B cell (primary cell): ENCODE measurements around the gene FXR1. TPM values are rescaled to one million over a fixed set of nuclear protein-coding genes. Genes with fewer than 3 reads are reported as not detected.

Source experiments
- ATAC-seq: fragments of 200-7000 bp; cut with Tn5 transposase; one replicate; pipeline ENCODE4 v1.10.0; 2021; ENCODE audit warnings: low read depth, mild to moderate bottlenecking, moderate number of reproducible peaks, moderate library complexity
- CTCF ChIA-PET: fragments of 350-600 bp; sonication (Branson Sonifier 250); formaldehyde crosslinking; loops from one replicate; lab custom pipeline; 2021; ENCODE audit warnings: antibody characterized with exemption, inconsistent platforms; lab: Charles Lee
- POLR2A ChIA-PET: fragments of 350-600 bp; sonication (Branson Sonifier 250); formaldehyde crosslinking; loops from one replicate; lab custom pipeline; 2021; ENCODE audit warnings: antibody characterized with exemption; lab: Charles Lee
- DNase-seq: peaks from one replicate; pipeline ENCODE4 v3.0.0; 2013
- H2AFZ ChIP-seq: 2 replicates; pipeline ENCODE4 v1.6.1; 2012; ENCODE audit warnings: mild to moderate bottlenecking, low read depth, low read length; ENCODE audit not compliant: insufficient read depth, poor library complexity, severe bottlenecking
- H3K27ac ChIP-seq, 2 donors: 1 replicate in 1 of 2; 2 replicates in 1 of 2; pipeline ENCODE4 v1.5.1; 2012 to 2013; ENCODE audit warnings: low read length in 2 of 2, mild to moderate bottlenecking in 2 of 2, moderate library complexity in 1 of 2
- H3K27me3 ChIP-seq, 4 experiments: fragments of 200-600 bp in 1 of 4; sonication (generic) in 1 of 4; replicated peaks in 1 of 4; 1 replicate in 2 of 4; 2 replicates in 2 of 4; pipeline versions ENCODE4 v1.6.1 to v1.7.0; 2013 to 2016; ENCODE audit warnings: low read length in 3 of 4, mild to moderate bottlenecking in 2 of 4, mixed read lengths in 1 of 4, moderate library complexity in 1 of 4; ENCODE audit not compliant: insufficient read depth in 4 of 4, control insufficient read depth in 3 of 4; ENCODE audit errors: control extremely low read depth in 1 of 4
- H3K36me3 ChIP-seq, 2 experiments: replicated peaks in 1 of 2; 1 replicate in 1 of 2; 2 replicates in 1 of 2; pipeline versions ENCODE4 v1.6.1 to v1.7.1; 2013; ENCODE audit warnings: low read length in 1 of 2; ENCODE audit not compliant: insufficient read depth in 2 of 2, control insufficient read depth in 1 of 2; ENCODE audit errors: control extremely low read depth in 1 of 2, extremely low read depth in 1 of 2
- H3K4me1 ChIP-seq, 2 donors: fragments of 200-600 bp in 1 of 2; sonication (generic) in 1 of 2; 1 replicate in 1 of 2; 2 replicates in 1 of 2; pipeline versions ENCODE4 v1.5.1 to v1.6.1; 2013 to 2017; ENCODE audit warnings: low read length in 2 of 2; ENCODE audit not compliant: control insufficient read depth in 2 of 2, insufficient read depth in 2 of 2
- H3K4me2 ChIP-seq: replicated peaks from 2 replicates; pipeline ENCODE3; 2012; ENCODE audit warnings: mild to moderate bottlenecking, low read depth, low read length; ENCODE audit not compliant: poor library complexity, severe bottlenecking
- H3K4me3 ChIP-seq, 5 experiments: fragments of 200-600 bp in 1 of 5; sonication (generic) in 1 of 5; 1 replicate in 3 of 5; 2 replicates in 2 of 5; pipeline versions ENCODE4 v1.5.1 to v1.7.0; 2011 to 2016; ENCODE audit warnings: low read length in 4 of 5, mild to moderate bottlenecking in 4 of 5, low read depth in 2 of 5, control low read depth in 1 of 5, moderate library complexity in 1 of 5; ENCODE audit not compliant: insufficient read depth in 1 of 5; ENCODE audit errors: control extremely low read depth in 1 of 5, extremely low read depth in 1 of 5
- H3K79me2 ChIP-seq: fragments of 200-600 bp; sonication (generic); one replicate; pipeline ENCODE4 v1.6.0; 2016; ENCODE audit warnings: low read length; ENCODE audit not compliant: control insufficient read depth, insufficient read depth
- H3K9ac ChIP-seq: fragments of 200-600 bp; sonication (generic); 2 replicates; pipeline ENCODE4 v1.6.1; 2017; ENCODE audit warnings: mild to moderate bottlenecking, low read length, moderate library complexity
- H3K9me3 ChIP-seq, 3 donors: one replicate each; pipeline versions ENCODE4 v1.6.1 to v1.7.1; 2013; ENCODE audit warnings: low read length in 2 of 3; ENCODE audit not compliant: control insufficient read depth in 2 of 3, insufficient read depth in 1 of 3; ENCODE audit errors: control extremely low read depth in 1 of 3
- H4K20me1 ChIP-seq: 2 replicates; pipeline ENCODE4 v1.6.0; 2012; ENCODE audit warnings: mild to moderate bottlenecking, low read length; ENCODE audit not compliant: insufficient read depth, control insufficient read depth, poor library complexity, severe bottlenecking
- H3K27ac Mint-ChIP-seq: one replicate; pipeline ENCODE4 v1.8.0; 2021; ENCODE audit warnings: mixed read lengths
- H3K27me3 Mint-ChIP-seq: one replicate; pipeline ENCODE4 v1.8.0; 2021; ENCODE audit warnings: mixed read lengths
- H3K4me1 Mint-ChIP-seq: one replicate; pipeline ENCODE4 v1.8.0; 2021; ENCODE audit warnings: mixed read lengths
- H3K4me3 Mint-ChIP-seq: one replicate; pipeline ENCODE4 v1.8.0; 2021; ENCODE audit warnings: mixed read lengths
- H3K9me3 Mint-ChIP-seq: one replicate; pipeline ENCODE4 v1.8.0; 2022; ENCODE audit warnings: mixed read lengths; ENCODE audit not compliant: insufficient read depth
- EZH2 ChIP-seq: IDR thresholded peaks from 2 replicates; pipeline ENCODE4 v1.6.1; 2012; ENCODE audit warnings: borderline replicate concordance, low read depth, mild to moderate bottlenecking, moderate library complexity, low read length; ENCODE audit not compliant: insufficient read depth, poor library complexity, severe bottlenecking
- WGBS: methylation state at CpG from one replicate; pipeline ENCODE4 v1.1.5; 2013; ENCODE audit warnings: missing lambda C conversion rate; ENCODE audit not compliant: insufficient coverage; 5-methylcytosine and 5-hydroxymethylcytosine counted together
- intact Hi-C: fragments of 100-400 bp; cut with micrococcal nuclease; formaldehyde crosslinking; loops from one replicate; pipeline ENCODE4 v1.10.0; 2022
- polyA plus RNA-seq: library from polyadenylated mRNA; depleted of rRNA; stranded (reverse); fragments of >200 nt; gene quantifications from 2 replicates; pipeline ENCODE4 v1.2.3, GENCODE V29; 2012
- total RNA-seq, 2 donors: library from RNA; stranded (reverse); fragments of 120-200 nt in 1 of 2; gene quantifications; 1 replicate in 1 of 2; 2 replicates in 1 of 2; pipeline versions ENCODE4 v1.2.3 to v1.2.4, GENCODE V29; 2013 to 2022
- TF ChIP-seq, protein P1 (sequence below): fragments of 200-600 bp; IDR thresholded peaks from one replicate; pipeline ENCODE4 v1.8.0; 2022; ENCODE audit warnings: antibody characterized with exemption, mild to moderate bottlenecking

Gene FXR1
- total and polyA plus RNA-seq, 2 donors (not counting 1 experiment from before 2014, with no cell fraction given): 43.4 to 144 TPM

DNA sequence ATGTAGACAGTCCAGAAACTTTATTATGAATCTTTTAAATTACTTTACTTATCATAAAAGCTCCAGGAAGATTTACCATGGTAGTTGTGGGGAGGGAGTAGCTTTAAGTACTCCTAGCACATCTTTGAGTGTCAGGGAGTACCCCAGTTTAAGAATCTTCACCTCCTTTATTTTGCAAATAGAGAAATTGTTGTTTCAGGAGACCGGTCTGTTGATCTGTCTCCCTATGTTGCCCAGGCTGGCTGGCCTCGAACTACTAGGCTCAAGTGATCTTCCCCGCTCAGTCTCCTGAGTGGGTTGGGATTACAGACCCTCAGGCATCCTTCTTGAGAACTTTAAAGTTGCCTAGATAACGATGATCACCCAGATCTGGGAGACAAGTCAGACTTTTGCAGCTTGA, 11.1 kb downstream of the FXR1 start:
- Histone ChIP-seq H4K20me1 (peaks cover 78% of the 10 kb centered on the region), H3K4me3 (no peak overlapping the region), H3K27me3 (no peaks in the 10 kb centered on the region), H3K79me2 (peaks cover 100% of the 10 kb centered on the region), H3K27ac (no peak overlapping the region), H3K9me3 (peaks cover 0 to 1% (median 0%) of the 10 kb centered on the region in 3 donors), H3K4me1 (peaks cover 7% of the 10 kb centered on the region in 2 donors), H3K4me2 (no peak overlapping the region), H2AFZ (no peak overlapping the region), H3K9ac (no peak overlapping the region), H3K36me3 (peaks cover 3 to 7% of the 10 kb centered on the region in 2 experiments)
- TF ChIP-seq, protein P1, sequence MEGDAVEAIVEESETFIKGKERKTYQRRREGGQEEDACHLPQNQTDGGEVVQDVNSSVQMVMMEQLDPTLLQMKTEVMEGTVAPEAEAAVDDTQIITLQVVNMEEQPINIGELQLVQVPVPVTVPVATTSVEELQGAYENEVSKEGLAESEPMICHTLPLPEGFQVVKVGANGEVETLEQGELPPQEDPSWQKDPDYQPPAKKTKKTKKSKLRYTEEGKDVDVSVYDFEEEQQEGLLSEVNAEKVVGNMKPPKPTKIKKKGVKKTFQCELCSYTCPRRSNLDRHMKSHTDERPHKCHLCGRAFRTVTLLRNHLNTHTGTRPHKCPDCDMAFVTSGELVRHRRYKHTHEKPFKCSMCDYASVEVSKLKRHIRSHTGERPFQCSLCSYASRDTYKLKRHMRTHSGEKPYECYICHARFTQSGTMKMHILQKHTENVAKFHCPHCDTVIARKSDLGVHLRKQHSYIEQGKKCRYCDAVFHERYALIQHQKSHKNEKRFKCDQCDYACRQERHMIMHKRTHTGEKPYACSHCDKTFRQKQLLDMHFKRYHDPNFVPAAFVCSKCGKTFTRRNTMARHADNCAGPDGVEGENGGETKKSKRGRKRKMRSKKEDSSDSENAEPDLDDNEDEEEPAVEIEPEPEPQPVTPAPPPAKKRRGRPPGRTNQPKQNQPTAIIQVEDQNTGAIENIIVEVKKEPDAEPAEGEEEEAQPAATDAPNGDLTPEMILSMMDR: no peak
- TF ChIP-seq EZH2: no peak
- CTCF ChIA-PET: no interaction called here
- no peak overlapping the region for H3K27ac Mint-ChIP-seq
- intact Hi-C loops: no loop called here
- ATAC-seq (no peak), DNase-seq (no peak)
- H3K4me3 Mint-ChIP-seq: no peak overlapping the region
- POLR2A ChIA-PET: no interaction called here
- H3K9me3 Mint-ChIP-seq: no peaks in the 10 kb centered on the region
- H3K4me1 Mint-ChIP-seq: peaks cover 51% of the 10 kb centered on the region
- H3K27me3 Mint-ChIP-seq: no peaks in the 10 kb centered on the region
- WGBS: 98% methylated on average over 3 of the region's 4 CpGs

DNA sequence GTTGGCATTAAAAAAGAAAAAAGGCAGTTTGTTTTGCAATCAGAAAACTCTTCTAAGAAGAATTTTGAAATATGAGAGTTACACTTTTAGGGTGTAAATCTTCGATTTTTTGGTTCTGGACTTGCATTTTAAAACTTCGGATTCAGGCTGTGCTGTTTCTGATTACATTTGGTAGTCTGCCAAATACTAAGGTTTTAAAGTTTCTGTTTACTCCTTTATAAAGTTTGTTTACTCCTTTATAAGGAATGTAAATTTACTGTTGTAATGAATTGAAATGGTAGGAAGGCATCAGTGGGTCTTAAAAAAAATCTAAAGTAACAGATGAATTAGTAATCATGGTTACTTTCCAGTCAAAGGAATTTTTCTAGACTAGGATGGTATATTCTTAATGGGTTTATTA, 14.1 kb downstream of the FXR1 start:
- ATAC-seq: no peak
- H3K27ac Mint-ChIP-seq: no peak overlapping the region
- Histone ChIP-seq H3K9ac (no peak overlapping the region), H3K79me2 (peaks cover 100% of the 10 kb centered on the region), H3K9me3 (peaks cover 0 to 1% (median 0%) of the 10 kb centered on the region in 3 donors), H2AFZ (no peak overlapping the region), H3K36me3 (peaks cover 3 to 7% of the 10 kb centered on the region in 2 experiments), H3K4me2 (no peak overlapping the region), H3K4me3 (no peak overlapping the region), H4K20me1 (peaks cover 84% of the 10 kb centered on the region), H3K27me3 (no peaks in the 10 kb centered on the region), H3K4me1 (peaks cover 4 to 7% of the 10 kb centered on the region in 2 donors), H3K27ac (no peak overlapping the region)
- intact Hi-C loops: no loop called here
- ChIA-PET POLR2A (no interaction called here), CTCF (no interaction called here)
- H3K4me1 Mint-ChIP-seq: peaks cover 56% of the 10 kb centered on the region
- DNase-seq: no peak
- WGBS: no CpG with 5 or more reads among the region's 2 CpGs
- H3K4me3 Mint-ChIP-seq: no peak overlapping the region
- no peaks in the 10 kb centered on the region for H3K27me3 Mint-ChIP-seq
- TF ChIP-seq EZH2: no peak
- TF ChIP-seq, protein P1: no peak
- no peaks in the 10 kb centered on the region for H3K9me3 Mint-ChIP-seq
